Measurements from ENCODE around the gene UFM1.
"Not testable (repeated sequence)": the region's sequence is repeated elsewhere in the genome, so short reads cannot be mapped to it uniquely, and the experiment has no call there.

UFM1 gene

GRCh38 chr13:38349390-38350113 lies at the start of gene UFM1:
Gene UFM1, plus strand, starts transcription at chr13:38349851. Its CDS starts 69 bp downstream, at chr13:38349920.
- peak; percentile 92 for DNase-seq

DNA sequence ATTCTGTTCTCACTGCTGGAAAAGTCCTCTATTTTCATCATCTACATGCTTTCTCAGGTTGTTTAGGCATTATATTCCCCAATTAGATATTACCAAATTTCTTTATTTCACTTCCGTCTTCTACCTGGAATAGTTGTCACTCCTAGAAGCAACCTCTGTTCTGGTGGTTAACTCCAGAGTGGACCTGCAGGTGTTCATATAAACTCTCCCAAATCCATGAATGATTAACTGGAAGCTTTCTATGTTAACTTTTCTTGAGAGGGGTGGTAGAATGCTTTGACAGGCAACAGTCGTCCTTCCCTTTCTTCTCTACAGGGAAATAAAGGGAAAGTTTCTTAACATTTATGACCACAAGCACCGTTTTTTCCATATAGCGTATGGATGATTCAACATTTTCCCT lies 48.4 kb upstream of the UFM1 start:
- DNase-seq = no peak

DNA sequence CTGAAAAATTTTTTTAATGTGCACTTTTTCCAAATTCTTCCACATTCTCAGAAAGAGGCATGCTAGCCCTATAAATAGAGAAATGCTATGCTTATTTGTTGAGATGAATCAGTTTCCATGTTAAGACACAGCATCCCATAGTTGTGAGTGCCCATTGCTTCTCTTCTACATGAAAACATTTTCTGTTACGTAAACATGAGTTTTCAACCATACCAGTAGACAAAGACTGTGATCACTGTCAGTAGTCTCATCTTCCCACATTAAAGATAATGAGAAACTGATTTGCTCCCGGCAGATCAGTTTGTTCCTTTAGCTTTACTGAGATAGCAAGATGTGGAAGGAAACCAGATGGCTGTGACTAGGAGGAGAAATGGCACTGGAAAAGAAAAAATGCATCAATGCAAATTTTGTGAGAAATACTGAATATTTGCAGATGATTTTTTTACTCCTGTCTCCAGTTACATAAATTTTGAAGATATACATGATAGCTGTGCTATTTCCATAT lies 45.8 kb upstream of the UFM1 start:
- no peak for DNase-seq

DNA sequence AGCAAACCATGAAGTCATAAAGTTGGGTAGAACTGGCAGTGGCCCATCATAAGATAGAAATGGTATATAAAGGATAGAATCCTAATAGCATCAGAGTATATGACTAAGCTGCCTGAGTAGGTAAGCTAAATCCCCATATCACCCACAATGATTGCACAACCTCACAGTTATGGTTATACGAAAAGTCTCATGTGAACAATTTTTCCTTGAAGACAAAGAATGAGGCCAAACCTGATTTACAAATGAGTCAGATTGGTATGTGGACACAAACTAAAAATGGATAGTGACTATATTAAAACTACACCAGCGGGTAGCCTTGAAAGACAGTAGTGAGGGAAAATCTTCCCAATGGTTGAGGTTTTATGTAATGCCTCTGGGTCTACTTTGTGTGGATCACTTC lies 40.9 kb upstream of the UFM1 start:
- DNase-seq = peak; percentile 1

DNA sequence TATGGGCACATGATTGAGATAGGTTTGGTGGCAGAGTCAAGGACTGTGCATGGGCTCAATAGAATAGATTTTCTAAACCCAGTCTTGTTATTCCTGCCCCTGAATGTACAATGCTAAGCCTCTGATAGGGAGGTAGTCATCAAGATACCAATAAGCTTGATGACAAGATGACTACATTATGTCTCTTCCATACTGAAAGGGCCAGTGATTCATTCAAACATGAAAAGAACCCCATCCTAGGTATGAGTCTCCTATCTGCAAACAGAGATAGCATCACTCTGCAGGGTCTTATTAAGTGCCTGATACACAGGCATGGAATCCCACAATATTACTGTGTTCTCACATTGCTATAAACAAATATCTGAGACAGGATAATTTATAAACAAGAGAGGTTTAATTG lies 40.3 kb upstream of the UFM1 start:
- no peak for DNase-seq

GRCh38 chr13:38311175-38311574 lies 38.5 kb upstream of the UFM1 start:
- DNase-seq = not testable (repeated sequence)

GRCh38 chr13:38316129-38316528 lies 33.5 kb upstream of the UFM1 start:
- no peak for DNase-seq

GRCh38 chr13:38321654-38322053 lies 28.0 kb upstream of the UFM1 start:
- no peak for DNase-seq

DNA sequence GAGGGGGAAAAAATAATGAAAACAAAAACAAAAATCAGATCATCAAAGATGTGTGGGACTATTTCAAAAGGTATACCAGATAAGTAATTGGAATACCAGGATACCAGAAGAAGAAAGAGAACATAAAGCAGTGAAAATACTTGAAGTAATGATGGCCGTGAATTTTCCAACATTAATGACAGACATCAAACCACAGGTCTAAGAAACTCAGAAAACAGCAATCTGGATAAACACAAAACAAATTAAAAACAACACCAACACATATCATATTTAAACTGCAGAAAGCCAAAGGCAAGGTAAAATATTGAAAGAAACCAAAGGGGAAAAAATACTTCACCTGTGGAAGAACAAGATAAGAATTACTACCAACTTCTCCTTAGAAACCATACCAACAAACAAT lies 24.2 kb upstream of the UFM1 start:
- DNase-seq = no peak

DNA sequence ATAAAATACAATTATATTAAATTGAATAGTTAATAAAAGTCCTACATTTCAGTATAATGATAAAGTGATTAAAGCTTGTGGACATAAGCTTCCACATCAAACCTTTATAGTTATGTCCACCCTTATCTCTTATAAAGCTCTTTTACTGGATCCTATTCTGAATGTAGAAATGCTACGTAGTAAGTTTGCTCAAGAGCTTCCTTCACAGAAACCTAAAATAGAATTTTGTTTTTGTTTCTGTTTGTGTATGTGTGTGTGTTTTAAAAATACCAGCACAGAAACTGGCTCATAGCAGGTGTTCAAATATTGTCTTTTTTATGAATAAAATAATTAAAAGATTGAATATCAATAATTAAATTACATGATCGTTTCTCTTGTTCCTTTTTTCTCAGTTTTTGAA lies 21.0 kb upstream of the UFM1 start:
- no peak for DNase-seq

DNA sequence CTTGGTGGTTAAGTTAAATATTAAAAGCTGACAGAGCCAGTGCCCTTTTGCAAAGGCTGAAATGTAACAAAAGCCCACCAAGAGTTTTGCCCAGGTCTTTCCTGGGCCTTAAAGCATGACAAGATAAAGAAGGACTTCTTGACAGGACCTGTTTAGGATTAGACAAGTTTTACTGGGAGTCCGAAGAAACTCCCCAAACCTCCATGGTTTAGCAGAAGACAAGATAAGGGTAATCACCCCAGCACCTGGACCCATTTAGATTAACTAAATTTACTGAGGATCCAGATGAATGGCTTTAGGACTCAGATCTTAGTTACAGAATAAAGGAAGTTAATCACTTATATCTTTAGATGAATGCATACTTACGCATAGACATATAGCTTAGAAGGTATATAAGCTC lies 14.8 kb upstream of the UFM1 start:
- no peak for DNase-seq

DNA sequence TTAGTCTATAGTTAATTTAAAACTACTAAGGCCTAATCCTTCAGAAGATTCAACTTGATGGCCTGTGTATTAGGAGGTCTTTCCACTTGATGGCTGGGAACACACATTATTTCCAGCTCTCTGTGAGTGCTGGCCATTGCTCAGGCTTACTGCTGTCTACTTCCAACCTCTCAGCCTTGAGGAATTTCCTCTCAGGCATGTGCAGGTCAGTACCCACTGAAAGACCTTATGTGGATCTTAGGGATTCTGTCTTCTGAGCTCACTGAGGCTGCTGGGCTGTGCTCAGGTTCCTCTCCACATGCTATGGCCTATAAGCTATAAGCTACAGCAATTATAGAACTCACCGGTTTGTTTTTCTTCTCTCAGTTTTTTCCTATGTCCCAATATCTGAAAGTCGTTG lies 11.6 kb upstream of the UFM1 start:
- no peak for DNase-seq

- no peak for DNase-seq
These were observed 9.0 kb upstream of the UFM1 start for GRCh38 chr13:38340624-38341023.

DNA sequence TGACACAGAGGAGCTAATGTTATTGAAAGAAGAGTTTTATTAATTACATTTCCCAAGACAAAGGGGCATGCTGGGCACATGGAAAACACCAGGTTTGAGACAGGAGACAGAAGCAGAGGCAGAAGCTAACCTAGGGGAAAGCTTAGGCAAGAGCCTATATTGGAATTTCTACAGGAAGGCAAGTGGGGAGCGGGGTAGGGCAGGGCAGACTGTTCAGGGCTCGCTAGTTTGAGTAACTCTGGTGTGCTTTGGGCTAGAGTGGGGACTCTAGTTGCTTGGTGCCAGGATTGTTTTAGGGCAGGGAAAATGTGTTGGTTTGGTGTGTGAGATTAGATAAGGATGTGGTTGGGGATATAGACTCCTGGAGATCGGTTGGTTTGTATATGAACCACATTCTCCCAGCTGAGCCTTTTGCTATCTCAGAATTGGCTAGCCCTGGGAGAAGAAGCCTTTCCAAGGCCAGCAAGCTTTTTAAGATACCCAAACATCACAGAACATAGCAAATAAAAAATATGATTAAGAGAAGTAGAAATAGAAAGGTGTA lies 8.4 kb upstream of the UFM1 start:
- DNase-seq = no peak

GRCh38 chr13:38346764-38347163 lies 2.9 kb upstream of the UFM1 start:
- no peak for DNase-seq

DNA sequence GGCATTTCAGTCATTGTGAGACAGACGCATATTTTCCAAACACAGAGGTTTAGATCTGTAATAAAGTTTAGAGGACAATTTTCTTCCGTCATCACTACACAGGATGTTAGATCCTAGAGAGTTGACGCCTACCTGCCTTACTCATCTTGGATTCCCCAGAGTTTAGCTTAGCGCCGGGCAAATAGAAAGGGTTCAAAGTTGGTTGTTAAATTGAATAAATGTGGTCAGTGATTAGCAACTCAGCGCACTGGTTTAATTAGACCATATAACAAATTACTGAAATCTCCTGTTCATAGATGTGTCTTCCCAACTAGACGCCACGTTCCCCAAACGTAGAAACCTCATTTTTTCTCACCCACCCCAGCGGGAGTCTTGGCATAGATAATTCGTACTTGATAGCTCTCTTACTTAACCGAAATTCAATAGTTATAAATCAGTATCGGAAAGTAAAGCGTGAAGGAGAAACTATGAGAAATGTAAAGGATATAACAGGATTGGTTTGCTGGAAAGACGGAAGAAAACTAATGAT lies 726 bp upstream of the UFM1 start:
- DNase-seq = no peak

GRCh38 chr13:38350114-38350617 lies 515 bp downstream of the UFM1 start:
- DNase-seq = peak; percentile 36

DNA sequence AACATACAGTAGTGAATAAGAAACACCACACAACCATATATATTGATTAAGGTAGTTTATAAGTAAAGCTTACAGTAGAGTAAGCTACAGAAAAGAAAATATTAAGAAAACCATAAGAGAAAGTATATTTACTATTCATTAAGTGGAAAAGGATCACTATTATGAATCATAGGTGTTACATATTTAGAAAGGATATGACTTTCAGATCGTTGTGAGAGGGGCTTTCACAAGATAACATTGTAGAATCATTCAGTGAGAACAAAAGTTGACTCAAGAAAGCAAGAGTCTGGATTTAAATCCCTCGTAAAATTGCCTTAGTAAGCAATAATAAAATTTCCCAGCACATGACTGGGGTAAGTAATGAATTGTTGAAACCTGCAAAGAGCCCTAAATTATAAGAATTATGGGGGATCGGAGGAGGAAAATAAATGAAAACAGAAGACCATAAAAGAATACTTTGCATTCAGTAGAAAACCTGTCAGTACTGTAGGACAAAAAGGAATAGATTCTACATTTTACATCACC lies 6.0 kb downstream of the UFM1 start:
- DNase-seq = no peak

GRCh38 chr13:38358684-38359083 lies 9.0 kb downstream of the UFM1 start:
- DNase-seq = no peak

DNA sequence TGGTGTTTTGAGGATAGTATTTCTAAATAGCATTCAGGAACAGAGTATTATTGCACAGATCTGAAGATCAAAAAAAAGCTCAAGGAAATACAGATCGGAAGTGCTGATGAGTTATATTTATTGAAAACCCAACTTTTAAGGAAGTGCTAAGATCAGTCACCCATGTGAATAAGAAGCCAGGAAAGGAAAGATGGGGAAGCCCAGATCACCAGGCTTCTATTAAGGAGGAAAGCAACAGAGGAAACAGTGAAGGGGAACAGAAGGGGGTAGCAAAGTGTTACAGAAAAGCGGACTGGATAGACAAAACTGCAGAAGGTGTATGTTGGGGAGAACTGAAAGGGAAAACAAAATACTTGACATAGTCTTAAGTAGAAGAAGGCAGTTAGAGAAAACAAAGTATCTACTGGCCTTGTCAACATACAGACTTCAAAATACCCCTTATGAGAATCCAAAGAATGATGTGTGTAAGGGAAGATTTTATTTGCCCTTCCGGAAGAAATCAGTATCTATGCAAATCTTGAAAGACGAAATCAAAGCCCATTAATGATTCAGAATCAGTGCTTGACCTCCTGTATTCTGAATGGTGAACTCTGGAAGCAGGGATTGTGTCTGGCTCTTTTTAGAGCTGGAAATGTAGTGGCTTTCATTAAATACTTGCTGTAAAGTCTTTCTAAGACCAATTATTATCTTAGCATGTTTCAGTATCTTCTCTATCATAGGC lies 12.1 kb downstream of the UFM1 start:
- no peak for DNase-seq

DNA sequence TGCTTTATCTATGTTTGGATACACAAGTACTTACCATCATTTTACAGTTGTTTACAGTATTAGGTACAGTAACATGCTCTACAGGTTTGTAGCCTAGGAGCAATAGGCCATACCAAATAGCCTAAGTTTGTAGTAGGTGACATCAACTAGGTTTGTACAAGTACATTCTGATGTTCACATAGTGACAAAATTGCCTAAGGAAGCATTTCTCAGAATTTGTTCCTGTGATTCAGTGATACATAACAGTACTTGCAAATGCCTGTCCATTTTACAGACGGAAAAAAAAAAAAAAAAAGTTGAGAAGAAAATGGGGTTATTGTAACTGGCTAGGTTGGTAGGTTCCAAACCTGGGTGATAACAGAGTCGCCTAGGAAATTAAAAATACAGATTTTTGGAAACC lies 13.6 kb downstream of the UFM1 start:
- DNase-seq = no peak

DNA sequence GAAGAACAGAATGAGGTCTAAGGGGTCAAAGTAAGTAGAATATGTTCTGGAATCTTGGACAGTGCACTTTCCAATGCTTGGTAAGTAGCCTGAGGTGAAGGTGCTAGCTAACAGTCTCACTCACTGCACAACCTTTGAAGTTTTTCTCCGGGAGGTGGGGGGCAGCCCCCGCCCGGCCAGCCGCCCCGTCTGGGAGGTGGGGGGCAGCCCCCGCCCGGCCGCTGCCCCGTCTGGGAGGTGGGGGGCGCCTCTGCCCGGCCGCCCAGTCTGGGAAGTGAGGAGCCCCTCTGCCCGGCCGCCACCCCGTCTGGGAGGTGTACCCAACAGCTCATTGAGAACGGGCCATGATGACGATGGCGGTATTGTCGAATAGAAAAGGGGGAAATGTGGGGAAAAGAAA lies 14.1 kb downstream of the UFM1 start:
- DNase-seq = not testable (repeated sequence)

- peak; percentile 22 for DNase-seq
These were observed 16.0 kb downstream of the UFM1 start for GRCh38 chr13:38365661-38366060.
